GM12865 (cell line): ENCODE results near the gene CD200R1L.

Experiments used
- DNase-seq: peaks from one replicate; pipeline ENCODE4 v3.0.0; 2010; ENCODE audit warnings: low read depth
- H3K4me3 ChIP-seq: 2 replicates; pipeline ENCODE4 v1.5.1; 2011; ENCODE audit warnings: mild to moderate bottlenecking, low read depth, low read length, control low read depth
- TF ChIP-seq, protein P1 (sequence below): IDR thresholded peaks from 2 replicates; pipeline ENCODE4 v1.5.1; 2011; ENCODE audit warnings: low read length, control low read depth, low read depth, inconsistent platforms; ENCODE audit not compliant: insufficient read depth; ENCODE audit errors: missing control alignments

CD200R1L gene

DNA sequence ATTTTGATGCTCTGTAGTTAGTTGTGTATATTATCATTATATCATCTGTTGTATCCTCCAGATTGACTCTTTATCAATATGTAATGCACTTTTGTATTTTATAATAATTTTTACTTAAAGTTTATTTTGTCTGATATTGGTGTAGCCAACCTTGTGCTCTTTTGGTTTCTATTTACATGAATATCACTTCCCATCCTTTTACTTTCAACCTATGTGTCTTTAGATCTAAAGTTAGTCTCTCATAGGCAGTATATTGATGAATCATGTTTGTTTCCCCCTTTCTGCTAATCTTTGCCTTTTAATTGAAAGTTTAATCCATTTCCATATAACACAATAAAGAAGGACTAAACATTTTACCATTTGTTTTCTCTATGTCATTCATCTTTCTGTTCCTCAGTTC is 28.1 kb upstream of the CD200R1L start:
- peak overlapping the region; percentile 45 for H3K4me3 ChIP-seq
- DNase-seq = no peak
- TF ChIP-seq, protein P1, sequence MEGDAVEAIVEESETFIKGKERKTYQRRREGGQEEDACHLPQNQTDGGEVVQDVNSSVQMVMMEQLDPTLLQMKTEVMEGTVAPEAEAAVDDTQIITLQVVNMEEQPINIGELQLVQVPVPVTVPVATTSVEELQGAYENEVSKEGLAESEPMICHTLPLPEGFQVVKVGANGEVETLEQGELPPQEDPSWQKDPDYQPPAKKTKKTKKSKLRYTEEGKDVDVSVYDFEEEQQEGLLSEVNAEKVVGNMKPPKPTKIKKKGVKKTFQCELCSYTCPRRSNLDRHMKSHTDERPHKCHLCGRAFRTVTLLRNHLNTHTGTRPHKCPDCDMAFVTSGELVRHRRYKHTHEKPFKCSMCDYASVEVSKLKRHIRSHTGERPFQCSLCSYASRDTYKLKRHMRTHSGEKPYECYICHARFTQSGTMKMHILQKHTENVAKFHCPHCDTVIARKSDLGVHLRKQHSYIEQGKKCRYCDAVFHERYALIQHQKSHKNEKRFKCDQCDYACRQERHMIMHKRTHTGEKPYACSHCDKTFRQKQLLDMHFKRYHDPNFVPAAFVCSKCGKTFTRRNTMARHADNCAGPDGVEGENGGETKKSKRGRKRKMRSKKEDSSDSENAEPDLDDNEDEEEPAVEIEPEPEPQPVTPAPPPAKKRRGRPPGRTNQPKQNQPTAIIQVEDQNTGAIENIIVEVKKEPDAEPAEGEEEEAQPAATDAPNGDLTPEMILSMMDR = no peak

DNA sequence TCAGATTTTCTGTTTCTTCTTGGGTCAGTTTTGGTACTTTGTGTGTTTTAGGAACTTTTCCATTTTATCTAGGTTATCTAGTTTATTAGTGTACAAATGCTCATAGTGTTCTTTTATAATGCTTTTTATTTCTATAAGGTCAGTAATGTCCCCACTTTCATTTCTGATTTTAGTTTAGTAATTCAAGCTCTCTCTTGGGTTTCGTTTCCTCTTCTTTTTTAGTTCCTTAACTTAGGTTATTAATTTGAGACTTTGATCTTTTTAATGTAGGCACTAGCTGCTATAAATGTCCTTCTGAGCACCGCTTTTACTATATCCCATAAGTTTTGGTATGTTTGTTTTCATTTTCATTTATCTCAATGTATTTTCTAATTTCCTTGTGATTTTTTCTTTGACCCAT is 27.0 kb upstream of the CD200R1L start:
- H3K4me3 ChIP-seq = no peak overlapping the region
- DNase-seq = peak; percentile 23
- TF ChIP-seq, protein P1 = no peak

DNA sequence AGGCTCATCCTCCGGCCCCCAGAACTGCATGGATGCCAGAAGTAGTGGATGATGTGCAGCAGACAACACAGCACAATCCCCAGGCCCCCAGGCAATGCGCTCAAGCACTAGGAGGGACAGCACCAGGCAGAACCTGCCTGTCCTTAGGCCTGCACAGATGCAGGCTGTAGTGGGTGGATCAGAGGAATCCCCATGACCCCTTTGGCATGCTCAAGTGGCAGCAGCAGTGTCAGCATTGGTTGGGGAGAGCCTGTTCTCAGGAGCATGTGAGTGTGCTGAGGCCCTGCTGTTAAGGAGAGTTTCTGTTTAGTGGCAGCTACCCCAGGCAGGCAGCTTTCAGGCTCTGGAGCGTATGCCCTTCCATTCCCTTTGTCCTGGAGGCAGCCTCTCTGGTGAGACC is 25.1 kb upstream of the CD200R1L start:
- no peak for DNase-seq
- TF ChIP-seq, protein P1 = no peak
- no peak overlapping the region for H3K4me3 ChIP-seq

DNA sequence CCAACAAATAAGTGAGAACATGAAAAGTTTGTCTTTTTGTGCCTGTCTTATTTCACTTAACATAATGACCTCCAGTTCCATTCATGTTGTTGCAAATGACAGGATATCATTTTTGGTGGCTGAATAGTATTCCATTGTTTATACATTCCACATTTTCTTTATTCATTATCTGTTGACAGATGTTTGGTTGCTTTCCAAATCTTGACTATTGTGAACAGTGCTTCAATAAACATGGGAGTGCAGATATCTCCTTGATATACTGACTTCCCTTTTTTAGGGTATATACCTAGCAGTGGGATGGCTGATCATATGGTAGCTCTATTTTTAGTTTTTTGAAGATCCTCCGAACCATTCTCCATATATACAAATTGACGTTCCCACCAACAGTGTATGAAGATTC is 19.1 kb upstream of the CD200R1L start:
- H3K4me3 ChIP-seq = no peak overlapping the region
- TF ChIP-seq, protein P1 = no peak
- no peak for DNase-seq

DNA sequence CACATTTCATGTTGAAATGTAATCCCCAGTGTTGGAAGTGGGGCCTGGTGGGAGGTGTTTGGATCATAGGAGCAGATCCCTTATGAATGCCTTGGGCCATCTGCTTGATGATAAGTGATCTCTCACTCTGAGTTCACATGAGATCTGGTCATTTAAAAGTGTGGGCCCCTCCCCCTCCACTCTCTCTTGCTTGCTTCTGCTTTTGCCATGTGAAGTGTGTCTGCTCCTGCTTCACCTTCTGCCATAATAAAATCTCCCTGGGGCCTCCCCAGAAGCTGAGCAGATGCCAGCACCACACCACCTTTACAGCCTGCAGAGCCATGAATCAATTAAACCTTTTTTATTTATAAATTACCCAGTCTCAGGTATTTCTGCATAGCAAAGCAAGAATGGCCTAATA is 14.2 kb upstream of the CD200R1L start:
- no peak overlapping the region for H3K4me3 ChIP-seq
- TF ChIP-seq, protein P1 = no peak
- DNase-seq = no peak

DNA sequence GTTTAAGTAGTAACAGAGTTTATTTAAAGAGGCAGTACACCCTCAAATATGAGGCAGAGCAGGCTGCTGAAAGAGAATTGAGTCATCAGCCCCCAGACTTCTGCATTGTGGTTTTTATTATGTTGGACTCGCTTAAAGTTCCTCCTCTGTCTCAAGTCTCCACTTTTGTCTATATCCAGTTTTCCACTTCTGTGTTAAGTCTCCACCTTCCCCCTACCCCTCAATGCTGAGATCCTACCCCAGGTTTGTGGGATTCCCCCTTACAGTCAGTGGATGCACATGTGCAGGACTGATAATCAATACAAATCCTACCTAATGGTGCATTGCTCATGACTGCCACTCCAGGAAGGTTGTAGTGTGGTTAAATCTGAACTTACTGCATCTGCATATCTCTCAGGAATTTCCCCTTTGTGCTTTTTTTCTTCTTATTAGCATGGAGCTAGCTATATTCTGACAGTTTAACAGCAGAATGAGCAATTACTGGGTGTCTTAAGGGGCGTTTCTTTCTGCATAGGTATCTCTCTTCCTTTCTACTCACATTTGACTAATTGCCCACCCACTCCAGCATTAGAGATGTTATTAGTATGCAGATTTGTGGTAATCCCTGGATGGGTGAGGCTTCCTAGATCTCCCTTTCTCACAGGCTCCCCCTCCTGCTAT is 11.9 kb upstream of the CD200R1L start:
- DNase-seq = peak; percentile 22
- TF ChIP-seq, protein P1 = no peak
- no peak overlapping the region for H3K4me3 ChIP-seq

DNA sequence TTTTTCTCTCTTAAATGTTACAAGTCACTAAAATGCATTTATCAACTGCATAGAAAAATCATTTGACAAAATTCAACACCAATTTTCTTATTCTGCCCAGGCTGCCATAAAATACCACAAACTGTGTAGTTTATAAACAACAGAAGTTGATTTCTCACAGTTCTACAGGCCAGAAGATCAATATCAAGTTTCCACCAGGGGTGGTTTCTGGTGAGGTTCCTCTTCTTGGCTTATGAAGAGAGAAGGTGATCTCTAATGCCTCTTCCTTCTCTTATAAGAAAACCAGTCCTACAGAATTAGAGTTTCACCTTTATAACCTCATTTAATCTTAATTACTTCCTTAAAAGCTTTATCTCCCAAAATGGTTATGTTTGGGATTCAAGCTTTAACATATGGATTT is 10.9 kb upstream of the CD200R1L start:
- no peak overlapping the region for H3K4me3 ChIP-seq
- DNase-seq = no peak
- TF ChIP-seq, protein P1 = no peak
